Measurements from ENCODE around the gene WFDC1. TPM values are rescaled to one million over a fixed set of nuclear protein-coding genes. Genes with fewer than 3 reads are reported as not detected.

WFDC1 gene
- total and polyA plus RNA-seq, 2 donors (not counting 1 experiment from before 2014, with no cell fraction given) = 32.1 to 34.0 TPM

GRCh38 chr16:84350685-84351400, 56.2 kb downstream of the WFDC1 start:
- H3K4me3 ChIP-seq (replicated peaks in 1 of 4; ENCODE audit: control extremely low read depth in 1 of 4, insufficient read depth in 1 of 4, low read depth in 3 of 4, low read length in 4 of 4) = no peak overlapping the region
- no peak overlapping the region for H3K9ac ChIP-seq (ENCODE audit: insufficient read depth, low read length)
- no peak overlapping the region for H3K4me2 ChIP-seq (ENCODE audit: extremely low read depth, insufficient read depth, low read length)
- no peaks in the 10 kb centered on the region for H3K4me1 ChIP-seq (ENCODE audit: control insufficient read depth, extremely low read depth, insufficient read depth, low read length)
- H3K9me3 ChIP-seq (ENCODE audit: control insufficient read depth, insufficient read depth, low read depth, low read length) = no peaks in the 10 kb centered on the region
- DNase-seq (ENCODE audit: low read depth in 2 of 2) = no peak
- no peaks in the 10 kb centered on the region for H3K36me3 ChIP-seq (ENCODE audit: control insufficient read depth, insufficient read depth, low read length)
- H3K79me2 ChIP-seq (ENCODE audit: control insufficient read depth, insufficient read depth, low read length) = no peaks in the 10 kb centered on the region
- H3K27me3 ChIP-seq (ENCODE audit: control insufficient read depth, insufficient read depth, low read length) = no peaks in the 10 kb centered on the region
- no peaks in the 10 kb centered on the region for H4K20me1 ChIP-seq (ENCODE audit: control insufficient read depth, extremely low read depth, insufficient read depth, low read length)
- no peak for TF ChIP-seq EZH2 (IDR thresholded peaks at IDR 0.05; ENCODE audit: low read length, missing control alignments)
- TF ChIP-seq CTCF (conservative IDR thresholded peaks at IDR 0.05 in 1 of 2, IDR thresholded peaks at IDR 0.05 in 1 of 2; ENCODE audit: low read depth in 1 of 2, low read length in 2 of 2) = no peak
- H2AFZ ChIP-seq (ENCODE audit: low read length) = no peak overlapping the region
- H3K27ac ChIP-seq (ENCODE audit: insufficient read depth, low read length) = no peak overlapping the region

- no peak for DNase-seq (ENCODE audit: low read depth in 2 of 2)
- no peaks in the 10 kb centered on the region for H3K36me3 ChIP-seq (ENCODE audit: control insufficient read depth, insufficient read depth, low read length)
- H3K4me3 ChIP-seq (replicated peaks in 1 of 4; ENCODE audit: control extremely low read depth in 1 of 4, insufficient read depth in 1 of 4, low read depth in 3 of 4, low read length in 4 of 4) = no peak overlapping the region
- no peak overlapping the region for H3K27ac ChIP-seq (ENCODE audit: insufficient read depth, low read length)
- TF ChIP-seq CTCF (conservative IDR thresholded peaks at IDR 0.05 in 1 of 2, IDR thresholded peaks at IDR 0.05 in 1 of 2; ENCODE audit: low read depth in 1 of 2, low read length in 2 of 2) (no peak), EZH2 (IDR thresholded peaks at IDR 0.05; ENCODE audit: low read length, missing control alignments) (no peak)
- no peak overlapping the region for H3K4me2 ChIP-seq (ENCODE audit: extremely low read depth, insufficient read depth, low read length)
- no peaks in the 10 kb centered on the region for H3K4me1 ChIP-seq (ENCODE audit: control insufficient read depth, extremely low read depth, insufficient read depth, low read length)
- H3K9ac ChIP-seq (ENCODE audit: insufficient read depth, low read length) = no peak overlapping the region
- H3K9me3 ChIP-seq (ENCODE audit: control insufficient read depth, insufficient read depth, low read depth, low read length) = no peaks in the 10 kb centered on the region
- H4K20me1 ChIP-seq (ENCODE audit: control insufficient read depth, extremely low read depth, insufficient read depth, low read length) = no peaks in the 10 kb centered on the region
- H2AFZ ChIP-seq (ENCODE audit: low read length) = no peak overlapping the region
- no peaks in the 10 kb centered on the region for H3K27me3 ChIP-seq (ENCODE audit: control insufficient read depth, insufficient read depth, low read length)
- H3K79me2 ChIP-seq (ENCODE audit: control insufficient read depth, insufficient read depth, low read length) = no peaks in the 10 kb centered on the region
Observed at GRCh38 chr16:84351630-84352029, 57.0 kb downstream of the WFDC1 start.

- H4K20me1 ChIP-seq (ENCODE audit: control insufficient read depth, extremely low read depth, insufficient read depth, low read length) = no peaks in the 10 kb centered on the region
- no peak overlapping the region for H2AFZ ChIP-seq (ENCODE audit: low read length)
- no peak overlapping the region for H3K4me2 ChIP-seq (ENCODE audit: extremely low read depth, insufficient read depth, low read length)
- H3K27ac ChIP-seq (ENCODE audit: insufficient read depth, low read length) = no peak overlapping the region
- H3K27me3 ChIP-seq (ENCODE audit: control insufficient read depth, insufficient read depth, low read length) = no peaks in the 10 kb centered on the region
- no peaks in the 10 kb centered on the region for H3K36me3 ChIP-seq (ENCODE audit: control insufficient read depth, insufficient read depth, low read length)
- H3K79me2 ChIP-seq (ENCODE audit: control insufficient read depth, insufficient read depth, low read length) = no peaks in the 10 kb centered on the region
- no peak for TF ChIP-seq CTCF (conservative IDR thresholded peaks at IDR 0.05 in 1 of 2, IDR thresholded peaks at IDR 0.05 in 1 of 2; ENCODE audit: low read depth in 1 of 2, low read length in 2 of 2)
- no peak for TF ChIP-seq EZH2 (IDR thresholded peaks at IDR 0.05; ENCODE audit: low read length, missing control alignments)
- H3K9ac ChIP-seq (ENCODE audit: insufficient read depth, low read length) = no peak overlapping the region
- no peaks in the 10 kb centered on the region for H3K9me3 ChIP-seq (ENCODE audit: control insufficient read depth, insufficient read depth, low read depth, low read length)
- no peak overlapping the region for H3K4me3 ChIP-seq (replicated peaks in 1 of 4; ENCODE audit: control extremely low read depth in 1 of 4, insufficient read depth in 1 of 4, low read depth in 3 of 4, low read length in 4 of 4)
- no peak for DNase-seq (ENCODE audit: low read depth in 2 of 2)
- no peaks in the 10 kb centered on the region for H3K4me1 ChIP-seq (ENCODE audit: control insufficient read depth, extremely low read depth, insufficient read depth, low read length)
Observed at GRCh38 chr16:84354306-84354705, 59.6 kb downstream of the WFDC1 start.
